NCI-H128 (cell line): Measurements from ENCODE around the gene TNXB.
"Not testable (repeated sequence)": the region's sequence is repeated elsewhere in the genome, so short reads cannot be mapped to it uniquely, and the experiment has no call there.

Source experiments
- DNase-seq: peaks from one replicate; lab custom pipeline; 2025; ENCODE audit not compliant: unreplicated experiment; lab: John Stamatoyannopoulos, UW

The TNXB gene

DNA sequence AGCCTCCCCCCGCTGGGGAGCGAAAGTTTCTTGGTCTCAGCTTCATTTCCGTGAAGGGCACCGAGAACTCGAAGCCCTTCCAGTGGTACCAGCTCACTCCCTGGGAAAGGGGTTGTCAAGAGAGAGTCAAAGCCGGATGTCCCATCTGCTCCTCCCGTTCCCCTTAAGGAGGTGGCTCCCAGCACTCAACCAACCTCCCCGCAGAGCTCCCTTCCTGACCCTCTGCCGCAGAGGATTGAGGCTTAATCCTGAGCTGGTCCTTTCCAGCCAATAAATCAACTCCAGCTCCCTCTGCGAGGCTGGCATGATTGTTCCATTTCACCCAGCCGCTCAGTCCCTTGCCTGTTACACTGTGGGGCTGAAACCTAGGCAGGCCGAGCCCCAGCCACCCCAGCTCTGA is 100.5 kb downstream of the TNXB start:
- DNase-seq, result not testable (repeated sequence)

DNA sequence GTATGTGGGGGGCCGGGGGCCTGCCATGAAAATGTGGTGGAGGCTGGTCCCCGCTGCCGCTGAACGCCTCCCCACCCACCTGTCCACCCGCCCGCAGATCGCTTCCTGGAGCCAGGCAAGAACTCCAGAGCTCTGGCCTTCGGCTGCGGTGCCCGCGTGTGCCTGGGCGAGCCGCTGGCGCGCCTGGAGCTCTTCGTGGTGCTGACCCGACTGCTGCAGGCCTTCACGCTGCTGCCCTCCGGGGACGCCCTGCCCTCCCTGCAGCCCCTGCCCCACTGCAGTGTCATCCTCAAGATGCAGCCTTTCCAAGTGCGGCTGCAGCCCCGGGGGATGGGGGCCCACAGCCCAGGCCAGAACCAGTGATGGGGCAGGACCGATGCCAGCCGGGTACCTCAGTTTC is 101.1 kb downstream of the TNXB start:
- not testable (repeated sequence) for DNase-seq

DNA sequence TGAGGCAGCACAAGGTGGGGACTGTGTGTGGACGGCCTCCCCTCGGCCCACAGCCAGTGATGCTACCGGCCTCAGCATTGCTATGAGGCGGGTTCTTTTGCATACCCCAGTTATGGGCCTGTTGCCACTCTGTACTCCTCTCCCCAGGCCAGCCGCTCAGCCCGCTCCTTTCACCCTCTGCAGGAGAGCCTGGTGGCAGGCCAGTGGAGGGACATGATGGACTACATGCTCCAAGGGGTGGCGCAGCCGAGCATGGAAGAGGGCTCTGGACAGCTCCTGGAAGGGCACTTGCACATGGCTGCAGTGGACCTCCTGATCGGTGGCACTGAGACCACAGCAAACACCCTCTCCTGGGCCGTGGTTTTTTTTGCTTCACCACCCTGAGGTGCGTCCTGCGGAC is 102.1 kb downstream of the TNXB start:
- DNase-seq, result not testable (repeated sequence)

DNA sequence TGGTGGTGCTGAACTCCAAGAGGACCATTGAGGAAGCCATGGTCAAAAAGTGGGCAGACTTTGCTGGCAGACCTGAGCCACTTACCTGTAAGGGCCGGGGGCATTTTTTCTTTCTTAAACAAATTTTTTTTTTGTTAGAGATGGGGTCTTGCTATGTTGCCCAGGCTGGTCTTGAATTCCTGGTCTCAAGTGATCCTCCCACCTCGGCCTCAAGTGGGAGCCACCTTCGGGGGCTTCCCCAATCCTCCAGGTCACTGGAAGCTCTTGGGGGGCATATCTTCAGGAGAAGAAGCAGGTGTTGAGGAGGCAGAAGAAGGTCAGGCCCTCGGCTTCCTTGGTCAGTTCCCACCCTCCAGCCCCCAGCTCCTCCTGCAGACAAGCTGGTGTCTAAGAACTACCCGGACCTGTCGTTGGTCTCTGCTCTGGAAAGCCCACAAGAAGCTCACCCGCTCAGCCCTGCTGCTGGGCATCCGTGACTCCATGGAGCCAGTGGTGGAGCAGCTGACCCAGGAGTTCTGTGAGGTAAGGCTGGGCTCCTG is 103.1 kb downstream of the TNXB start:
- DNase-seq, result not testable (repeated sequence)

DNA sequence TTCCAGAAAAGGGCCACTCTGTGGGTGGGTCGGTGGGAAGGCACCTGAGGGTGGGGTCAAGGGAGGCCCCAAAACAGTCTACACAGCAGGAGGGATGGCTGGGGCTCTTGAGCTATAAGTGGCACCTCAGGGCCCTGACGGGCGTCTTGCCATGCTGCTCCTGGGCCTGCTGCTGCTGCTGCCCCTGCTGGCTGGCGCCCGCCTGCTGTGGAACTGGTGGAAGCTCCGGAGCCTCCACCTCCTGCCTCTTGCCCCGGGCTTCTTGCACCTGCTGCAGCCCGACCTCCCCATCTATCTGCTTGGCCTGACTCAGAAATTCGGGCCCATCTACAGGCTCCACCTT is 103.6 kb downstream of the TNXB start:
- DNase-seq, result not testable (repeated sequence)

DNA sequence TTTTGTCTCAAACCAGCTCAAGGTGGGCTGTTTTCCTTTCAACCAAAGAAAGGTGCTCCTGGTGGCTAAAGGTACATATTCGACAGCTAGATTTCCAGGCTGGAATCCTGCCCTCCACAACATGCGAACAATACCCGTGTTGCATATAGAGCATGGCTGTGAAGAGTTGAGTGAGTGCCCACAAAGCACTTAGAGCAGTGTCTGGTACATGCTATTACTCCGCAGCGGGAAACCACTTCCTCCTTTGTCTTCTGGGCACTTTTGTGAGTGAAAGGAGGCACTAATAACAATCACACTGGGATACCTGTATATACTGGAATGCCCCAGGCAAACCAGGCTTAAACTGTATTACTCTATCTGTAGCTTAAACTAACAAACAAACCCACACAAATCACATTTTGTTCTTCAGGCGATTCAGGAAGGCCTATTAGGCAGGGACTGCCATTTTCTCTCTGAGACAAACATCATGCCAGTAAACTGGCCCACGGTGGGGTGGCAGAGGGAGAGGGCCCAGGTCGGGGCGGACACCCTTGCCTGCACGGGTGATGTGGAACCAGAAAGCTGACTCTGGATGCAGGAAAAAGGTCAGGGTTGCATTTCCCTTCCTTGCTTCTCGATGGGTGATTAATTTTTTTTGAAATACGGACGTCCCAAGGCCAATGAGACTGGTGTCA is 104.1 kb downstream of the TNXB start:
- not testable (repeated sequence) for DNase-seq

DNA sequence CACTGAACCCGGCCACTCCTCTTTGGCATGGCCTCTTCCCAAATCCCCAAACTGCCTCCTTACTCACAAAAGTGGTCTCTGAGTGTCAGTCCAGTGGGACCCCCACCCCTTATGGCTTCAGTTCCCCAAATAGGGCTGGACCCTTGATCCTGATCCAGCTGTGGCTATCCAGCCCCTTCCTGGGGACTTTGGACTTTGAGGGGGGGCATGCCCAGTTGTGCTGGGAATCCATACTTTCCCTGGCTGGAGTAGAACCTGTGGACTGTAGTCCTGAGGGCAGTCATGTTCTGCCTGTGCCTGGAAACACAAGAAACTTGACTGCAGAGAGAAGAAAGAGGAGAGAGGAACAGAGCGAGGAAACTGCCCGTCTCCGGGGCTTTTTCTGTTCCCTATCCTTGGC is 104.7 kb downstream of the TNXB start:
- not testable (repeated sequence) for DNase-seq

DNA sequence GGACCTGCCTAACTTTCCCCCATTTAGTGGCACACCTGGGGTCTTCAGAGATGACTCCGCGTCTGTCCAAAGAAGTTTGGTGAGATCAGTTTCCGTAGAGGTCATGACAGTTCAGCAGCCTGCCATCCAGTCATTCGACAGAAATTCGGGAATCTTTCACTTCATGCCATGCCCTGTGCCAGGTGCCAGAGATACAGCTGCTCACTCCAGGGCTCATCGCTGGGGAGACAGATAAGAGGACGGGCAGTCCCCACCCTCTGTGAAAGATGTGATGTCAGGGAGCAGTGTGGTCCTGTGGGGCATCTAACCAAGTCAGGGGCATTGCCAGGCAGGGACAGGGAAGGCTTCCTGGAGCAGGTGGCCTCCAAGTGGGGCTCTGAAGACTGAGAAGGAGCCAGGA is 105.8 kb downstream of the TNXB start:
- not testable (repeated sequence) for DNase-seq

DNA sequence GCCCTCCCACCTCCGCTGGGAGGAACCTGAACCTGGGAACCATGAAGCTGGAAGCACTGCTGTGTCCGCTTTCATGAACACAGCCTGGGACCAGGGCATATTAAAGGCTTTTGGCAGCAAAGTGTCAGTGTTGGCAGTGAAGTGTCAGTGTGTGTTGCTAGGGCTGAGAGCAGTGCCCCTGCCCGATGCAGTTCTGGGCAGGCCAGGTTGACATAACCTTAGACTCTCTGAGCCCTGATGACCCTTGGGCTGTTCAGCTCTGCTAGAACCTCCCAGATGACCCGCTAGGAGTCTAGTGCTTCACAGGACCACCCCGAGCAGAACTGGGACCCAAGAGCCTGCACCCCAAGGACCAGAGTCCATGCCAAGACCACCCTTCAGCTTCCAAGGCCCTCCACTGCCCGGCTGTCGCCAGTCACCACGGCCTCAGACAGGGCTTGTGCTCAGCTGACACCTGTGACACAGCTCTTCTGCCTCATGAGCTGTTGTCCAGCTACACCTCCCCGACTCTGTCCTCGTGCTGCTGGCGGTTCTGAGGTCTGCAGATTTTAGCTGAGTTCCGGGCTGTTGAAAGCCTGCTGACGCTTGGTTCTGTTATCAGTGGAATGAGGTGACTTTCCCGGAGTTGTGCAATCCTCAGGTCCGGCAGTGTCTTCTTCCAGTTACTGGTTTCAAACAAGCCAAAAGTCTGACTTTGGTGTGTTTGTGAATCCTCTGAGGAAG is 106.4 kb downstream of the TNXB start:
- DNase-seq, result not testable (repeated sequence)

DNA sequence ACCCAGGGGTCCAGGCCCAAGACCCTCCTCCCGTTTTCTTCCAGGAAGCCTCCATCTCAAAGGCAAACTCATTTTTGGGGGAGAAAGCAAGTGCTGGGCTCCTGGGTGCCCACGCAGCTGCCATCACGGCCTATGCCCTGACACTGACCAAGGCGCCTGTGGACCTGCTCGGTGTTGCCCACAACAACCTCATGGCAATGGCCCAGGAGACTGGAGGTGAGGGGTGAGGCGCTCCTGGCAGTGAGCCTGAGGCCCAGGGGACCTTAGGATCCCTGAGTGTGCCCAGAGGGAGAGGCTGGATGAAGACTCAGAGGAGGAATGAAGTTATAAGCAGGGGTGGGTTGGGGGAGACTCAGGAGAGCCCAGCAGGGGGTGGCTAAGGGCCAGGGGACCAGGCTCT is 112.8 kb downstream of the TNXB start:
- not testable (repeated sequence) for DNase-seq

DNA sequence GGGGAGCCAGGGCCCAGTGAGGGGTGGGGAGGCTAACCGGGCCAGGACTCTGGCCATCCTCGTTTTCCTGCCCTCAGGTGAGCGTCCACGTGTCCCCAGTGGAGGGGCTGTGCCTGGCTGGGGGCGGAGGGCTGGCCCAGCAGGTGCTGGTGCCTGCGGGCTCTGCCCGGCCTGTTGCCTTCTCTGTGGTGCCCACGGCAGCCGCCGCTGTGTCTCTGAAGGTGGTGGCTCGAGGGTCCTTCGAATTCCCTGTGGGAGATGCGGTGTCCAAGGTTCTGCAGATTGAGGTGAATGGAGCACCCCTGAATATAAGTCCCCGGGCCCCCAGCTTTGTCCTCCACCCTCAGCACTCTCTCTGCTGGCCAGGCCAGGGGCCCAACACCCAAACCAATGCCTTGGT is 114.7 kb downstream of the TNXB start:
- not testable (repeated sequence) for DNase-seq
